ENCODE measurements around the gene ZNG1C.
"Not testable (repeated sequence)": the region's sequence is repeated elsewhere in the genome, so short reads cannot be mapped to it uniquely, and the experiment has no call there.

GRCh38 chr9:68335935-68336334, 94.2 kb downstream of the ZNG1C start:
- TF ChIP-seq CTCF (IDR thresholded peaks at IDR 0.05; ENCODE audit: insufficient read depth, low read length, poor library complexity, severe bottlenecking); EZH2phosphoT487 (conservative IDR thresholded peaks at IDR 0.05; ENCODE audit: low read length): not testable (repeated sequence)

All from SU-DHL-6 (cell line).